Ishikawa (cell line): ENCODE measurements around the gene TRABD2A.

Experiments
- CEBPB ChIP-seq: IDR thresholded peaks from 2 replicates; pipeline ENCODE4 v1.6.1; 2012
- CREB1 ChIP-seq: IDR thresholded peaks from 2 replicates; pipeline ENCODE4 v1.6.1; 2012; ENCODE audit warnings: low read depth
- EGR1 ChIP-seq: IDR thresholded peaks from 2 replicates; pipeline ENCODE4 v1.6.1; 2012
- EP300 ChIP-seq: IDR thresholded peaks from 2 replicates; pipeline ENCODE4 v1.6.1; 2012; ENCODE audit warnings: borderline replicate concordance
- FOXM1 ChIP-seq: IDR thresholded peaks from 2 replicates; pipeline ENCODE4 v1.6.1; 2012; ENCODE audit warnings: low read depth, borderline replicate concordance
- MAX ChIP-seq: IDR thresholded peaks from 2 replicates; pipeline ENCODE4 v1.6.1; 2012
- NFIC ChIP-seq: IDR thresholded peaks from 2 replicates; pipeline ENCODE4 v1.6.1; 2012
- RAD21 ChIP-seq: IDR thresholded peaks from 2 replicates; pipeline ENCODE4 v1.6.1; 2012; ENCODE audit warnings: low read depth
- REST ChIP-seq: IDR thresholded peaks from 2 replicates; pipeline ENCODE4 v1.6.1; 2012; ENCODE audit warnings: low read depth, mild to moderate bottlenecking
- TAF1 ChIP-seq: IDR thresholded peaks from 2 replicates; pipeline ENCODE4 v1.6.1; 2012; ENCODE audit warnings: low read depth, mild to moderate bottlenecking
- TCF12 ChIP-seq: IDR thresholded peaks from 2 replicates; pipeline ENCODE4 v1.6.1; 2012; ENCODE audit warnings: low read depth
- TEAD4 ChIP-seq: IDR thresholded peaks from 2 replicates; pipeline ENCODE4 v1.6.1; 2012
- USF1 ChIP-seq: IDR thresholded peaks from 2 replicates; pipeline ENCODE4 v1.6.1; 2012
- YY1 ChIP-seq: IDR thresholded peaks from 2 replicates; pipeline ENCODE4 v1.6.1; 2012; ENCODE audit warnings: low read depth
- ZBTB7A ChIP-seq: IDR thresholded peaks from 2 replicates; pipeline ENCODE4 v1.6.1; 2012; ENCODE audit warnings: low read depth

TRABD2A gene

GRCh38 chr2:84808279-84808678 is 72.6 kb downstream of the TRABD2A start:
- TF ChIP-seq NFIC (no peak), EP300 (no peak)

- no peak for TF ChIP-seq YY1
- TF ChIP-seq NFIC, result peak; percentile 72
- TF ChIP-seq TEAD4, result peak; percentile 29; the same call in 1 of the 2 replicates
These were observed 73.8 kb downstream of the TRABD2A start for GRCh38 chr2:84807063-84807485.

GRCh38 chr2:84805250-84805958 is 75.5 kb downstream of the TRABD2A start:
- TF ChIP-seq ZBTB7A, result no peak
- TF ChIP-seq NFIC, result no peak
- TF ChIP-seq EGR1, result no peak
- no peak for TF ChIP-seq CEBPB
- no peak for TF ChIP-seq FOXM1
- TF ChIP-seq EP300, result no peak
- no peak for TF ChIP-seq TCF12
- no peak for TF ChIP-seq YY1
- no peak for TF ChIP-seq CREB1
- TF ChIP-seq REST, result no peak
- no peak for TF ChIP-seq USF1
- TF ChIP-seq TEAD4, result no peak
- no peak for TF ChIP-seq TAF1
- TF ChIP-seq RAD21, result no peak
- TF ChIP-seq MAX, result no peak

GRCh38 chr2:84801811-84802210 is 79.1 kb downstream of the TRABD2A start:
- TF ChIP-seq ZBTB7A (no peak), MAX (no peak), EP300 (no peak), CEBPB (no peak), TEAD4 (no peak), NFIC (no peak), TAF1 (no peak)

GRCh38 chr2:84800194-84800805 is 80.6 kb downstream of the TRABD2A start:
- TF ChIP-seq EGR1 (no peak), CREB1 (no peak), REST (no peak), USF1 (no peak), NFIC (no peak), MAX (no peak), YY1 (no peak), TCF12 (no peak), RAD21 (no peak)

GRCh38 chr2:84799772-84800171 is 81.1 kb downstream of the TRABD2A start:
- TF ChIP-seq REST, result no peak
- no peak for TF ChIP-seq ZBTB7A
- no peak for TF ChIP-seq USF1
- no peak for TF ChIP-seq YY1
- no peak for TF ChIP-seq TAF1
- TF ChIP-seq MAX, result no peak
- TF ChIP-seq NFIC, result no peak
- TF ChIP-seq EGR1, result no peak
- TF ChIP-seq TEAD4, result no peak
- no peak for TF ChIP-seq TCF12
- TF ChIP-seq FOXM1, result no peak
- TF ChIP-seq CEBPB, result no peak
- no peak for TF ChIP-seq CREB1
- no peak for TF ChIP-seq RAD21
- no peak for TF ChIP-seq EP300
